Kidney epithelial cell (primary cell): ENCODE results near the gene SFXN2. TPM values are rescaled to one million over a fixed set of nuclear protein-coding genes. Genes with fewer than 3 reads are reported as not detected.

Source experiments
- DNase-seq: peaks from one replicate; pipeline ENCODE4 v3.0.0-alpha.2; 2010; ENCODE audit warnings: low read depth
- H3K27me3 ChIP-seq: 2 replicates; pipeline ENCODE4 v1.6.0; 2011; ENCODE audit warnings: low read length; ENCODE audit not compliant: control insufficient read depth, insufficient read depth
- H3K36me3 ChIP-seq: 2 replicates; pipeline ENCODE4 v1.5.1; 2011; ENCODE audit warnings: low read length; ENCODE audit not compliant: control insufficient read depth, insufficient read depth
- H3K4me3 ChIP-seq: 2 replicates; pipeline ENCODE4 v1.5.1; 2011; ENCODE audit warnings: low read depth, mild to moderate bottlenecking, control low read depth, low read length
- total RNA-seq: library from RNA; depleted of rRNA; stranded (reverse); fragments of >200 nt; gene quantifications from 2 replicates; pipeline ENCODE4 v1.2.3, GENCODE V29; 2015
- TF ChIP-seq, protein P1 (sequence below): IDR thresholded peaks from 2 replicates; pipeline ENCODE4 v1.5.1; 2011; ENCODE audit warnings: mild to moderate bottlenecking, moderate library complexity, low read length, control low read depth, inconsistent platforms; ENCODE audit not compliant: insufficient read depth, poor library complexity, severe bottlenecking

The SFXN2 gene
- total RNA-seq, 1 donor from 2014 or later, result 2.3 TPM

GRCh38 chr10:102675011-102675665 is 39.3 kb upstream of the SFXN2 start:
- Histone ChIP-seq H3K27me3 (no peaks in the 10 kb centered on the region), H3K4me3 (no peak overlapping the region), H3K36me3 (no peaks in the 10 kb centered on the region)
- DNase-seq, result no peak
- TF ChIP-seq, protein P1, sequence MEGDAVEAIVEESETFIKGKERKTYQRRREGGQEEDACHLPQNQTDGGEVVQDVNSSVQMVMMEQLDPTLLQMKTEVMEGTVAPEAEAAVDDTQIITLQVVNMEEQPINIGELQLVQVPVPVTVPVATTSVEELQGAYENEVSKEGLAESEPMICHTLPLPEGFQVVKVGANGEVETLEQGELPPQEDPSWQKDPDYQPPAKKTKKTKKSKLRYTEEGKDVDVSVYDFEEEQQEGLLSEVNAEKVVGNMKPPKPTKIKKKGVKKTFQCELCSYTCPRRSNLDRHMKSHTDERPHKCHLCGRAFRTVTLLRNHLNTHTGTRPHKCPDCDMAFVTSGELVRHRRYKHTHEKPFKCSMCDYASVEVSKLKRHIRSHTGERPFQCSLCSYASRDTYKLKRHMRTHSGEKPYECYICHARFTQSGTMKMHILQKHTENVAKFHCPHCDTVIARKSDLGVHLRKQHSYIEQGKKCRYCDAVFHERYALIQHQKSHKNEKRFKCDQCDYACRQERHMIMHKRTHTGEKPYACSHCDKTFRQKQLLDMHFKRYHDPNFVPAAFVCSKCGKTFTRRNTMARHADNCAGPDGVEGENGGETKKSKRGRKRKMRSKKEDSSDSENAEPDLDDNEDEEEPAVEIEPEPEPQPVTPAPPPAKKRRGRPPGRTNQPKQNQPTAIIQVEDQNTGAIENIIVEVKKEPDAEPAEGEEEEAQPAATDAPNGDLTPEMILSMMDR, result no peak

GRCh38 chr10:102675666-102676533 is 38.5 kb upstream of the SFXN2 start:
- TF ChIP-seq, protein P1, result no peak
- H3K36me3 ChIP-seq, result no peaks in the 10 kb centered on the region
- DNase-seq, result peak; percentile 95
- H3K27me3 ChIP-seq, result no peaks in the 10 kb centered on the region
- no peak overlapping the region for H3K4me3 ChIP-seq

DNA sequence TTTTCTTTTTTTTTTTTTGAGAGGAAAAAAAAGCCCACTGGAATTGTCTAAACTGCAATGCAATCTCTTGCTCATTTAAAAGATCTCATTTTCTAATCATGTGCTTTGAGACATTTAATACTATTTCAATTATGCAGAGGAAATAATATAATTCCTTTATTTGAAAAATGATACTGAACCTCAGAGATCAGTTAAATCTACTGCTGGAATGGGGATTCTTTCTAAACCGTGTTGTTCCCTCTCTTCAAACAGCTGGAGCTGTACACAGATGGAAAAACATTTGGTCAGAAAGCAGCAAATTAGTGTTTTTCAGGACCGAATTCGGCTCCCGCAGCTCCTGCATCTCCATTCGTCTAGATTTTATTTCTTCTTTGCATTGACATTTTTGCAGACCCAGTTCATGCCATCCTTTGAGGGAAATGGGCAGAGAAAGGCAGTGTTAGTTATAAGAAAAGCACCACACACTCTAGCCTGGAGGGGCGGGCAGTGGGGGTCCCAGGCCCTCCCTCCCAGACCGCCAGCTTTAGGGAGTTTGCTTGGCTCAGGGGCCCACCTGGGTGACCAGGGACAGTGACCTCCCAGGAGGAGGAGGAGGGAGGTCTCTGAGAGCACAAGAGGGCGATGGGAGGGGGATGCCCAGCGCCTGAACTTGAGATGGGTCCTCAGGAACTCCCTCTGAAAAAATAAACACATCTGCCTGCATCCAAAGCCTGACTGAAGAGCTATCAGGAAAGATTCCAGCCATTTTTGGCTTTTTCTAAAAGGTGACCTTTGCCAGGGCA is 37.7 kb upstream of the SFXN2 start:
- H3K27me3 ChIP-seq, result no peaks in the 10 kb centered on the region
- no peak for DNase-seq
- TF ChIP-seq, protein P1, result no peak
- H3K4me3 ChIP-seq, result no peak overlapping the region
- no peaks in the 10 kb centered on the region for H3K36me3 ChIP-seq

DNA sequence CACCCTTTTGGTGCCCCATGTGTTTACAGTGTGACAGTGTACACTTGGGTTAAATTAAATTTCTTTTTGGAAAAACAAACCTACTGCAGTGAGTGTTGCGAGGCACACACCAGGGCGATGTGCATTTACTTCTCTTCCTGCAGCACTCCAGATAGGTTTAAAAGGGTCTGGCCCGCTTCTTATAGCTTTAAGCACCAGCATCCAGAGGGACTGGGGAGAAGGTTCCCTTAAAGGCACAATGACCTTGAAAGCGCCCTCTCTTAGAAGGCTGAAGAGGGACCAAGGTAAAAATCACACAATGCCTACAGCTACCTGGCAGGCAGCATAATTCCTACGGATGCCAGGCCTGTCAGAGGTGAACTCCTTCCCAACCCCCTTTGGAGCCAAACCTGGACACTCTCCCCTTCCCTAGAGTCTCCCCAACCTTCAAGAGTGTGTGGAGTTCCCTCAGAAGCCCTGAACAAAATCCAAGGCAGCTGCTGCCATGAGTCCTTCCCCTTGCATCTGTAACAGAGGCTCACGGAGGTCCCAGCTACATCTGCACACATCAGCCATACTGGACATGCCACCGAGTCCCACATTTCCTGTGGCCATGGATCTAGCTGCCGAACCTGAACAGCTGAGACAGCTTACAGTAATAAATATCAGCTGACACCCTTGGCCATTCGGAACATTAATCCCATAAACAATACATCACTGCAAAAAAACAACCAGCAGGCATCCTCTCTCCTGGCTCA is 36.9 kb upstream of the SFXN2 start:
- DNase-seq, result no peak
- TF ChIP-seq, protein P1, result no peak
- Histone ChIP-seq H3K36me3 (no peaks in the 10 kb centered on the region), H3K4me3 (no peak overlapping the region), H3K27me3 (no peaks in the 10 kb centered on the region)

GRCh38 chr10:102678068-102678400 is 36.4 kb upstream of the SFXN2 start:
- DNase-seq, result no peak
- Histone ChIP-seq H3K27me3 (no peaks in the 10 kb centered on the region), H3K36me3 (no peaks in the 10 kb centered on the region), H3K4me3 (no peak overlapping the region)
- TF ChIP-seq, protein P1, result no peak
